HG03571 (cell line): ENCODE measurements around the gene MRPL12.
"Not testable (repeated sequence)": the region's sequence is repeated elsewhere in the genome, so short reads cannot be mapped to it uniquely, and the experiment has no call there.

Experiments
- ATAC-seq: cut with Tn5 transposase; IDR thresholded peaks from one replicate; pipeline ENCODE4 v1.9.1; 2021; ENCODE audit not compliant: unreplicated experiment

MRPL12 gene

DNA sequence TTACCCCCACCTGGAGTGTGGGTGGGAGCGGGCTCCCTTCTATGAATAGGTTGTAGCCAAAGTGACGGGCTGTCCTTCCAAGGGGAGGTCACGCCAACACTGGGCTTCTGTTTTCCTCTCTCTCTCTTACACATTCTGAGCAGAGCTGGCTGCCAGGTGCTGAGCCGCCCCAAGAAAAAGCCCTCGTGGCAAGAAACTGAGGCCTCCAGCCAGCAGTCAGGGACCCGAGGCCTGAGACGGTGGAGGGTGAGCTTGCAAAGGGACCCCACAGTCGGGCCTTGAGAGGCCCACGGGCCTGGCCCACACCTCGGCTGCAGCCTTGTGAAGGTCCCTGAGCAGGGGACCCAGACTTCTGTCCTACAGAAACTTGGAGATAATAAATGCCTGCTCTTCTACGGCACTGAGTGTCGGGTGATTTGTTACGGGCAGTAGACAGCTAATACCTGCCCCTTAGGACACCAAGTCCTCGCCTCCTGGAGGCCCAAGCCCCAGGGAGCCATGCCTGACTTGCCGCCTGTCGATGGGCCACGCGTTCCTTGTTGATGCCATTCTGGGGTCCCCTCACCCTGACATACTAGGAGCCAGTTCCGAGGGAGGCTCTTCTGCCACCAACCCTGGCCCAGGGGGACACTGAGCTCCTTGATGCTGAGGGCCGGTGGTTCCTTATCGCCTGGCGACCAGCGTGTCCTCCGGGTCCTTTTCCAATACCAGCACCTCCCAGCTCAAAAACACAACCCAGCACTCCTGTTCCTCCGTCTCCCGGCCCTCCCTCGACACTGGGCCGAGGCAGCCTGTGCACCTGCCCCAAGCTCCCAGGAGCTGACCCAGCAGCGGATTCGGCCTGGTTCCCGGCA, 35.0 kb downstream of the MRPL12 start:
- no peak for ATAC-seq

GRCh38 chr17:81738801-81739393, 35.7 kb downstream of the MRPL12 start:
- ATAC-seq = no peak

DNA sequence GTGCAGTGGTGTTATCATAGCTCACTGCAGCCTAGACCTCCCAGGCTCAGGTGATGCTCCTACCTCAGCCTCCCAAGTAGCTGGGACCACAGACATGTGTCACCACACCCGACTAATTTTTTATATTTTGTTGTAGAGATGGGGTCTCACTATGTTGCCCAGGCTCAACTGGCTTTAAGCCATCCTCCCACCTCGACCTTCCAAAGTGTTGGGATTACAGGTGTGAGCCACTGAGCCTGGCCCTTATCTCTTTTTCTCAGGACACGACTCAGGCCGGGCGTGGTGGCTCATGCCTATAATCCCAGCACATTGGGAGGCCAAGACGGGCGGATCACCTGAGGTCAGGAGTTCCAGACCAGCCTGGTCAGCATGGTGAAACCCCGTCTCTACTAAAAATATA, 36.4 kb downstream of the MRPL12 start:
- not testable (repeated sequence) for ATAC-seq

DNA sequence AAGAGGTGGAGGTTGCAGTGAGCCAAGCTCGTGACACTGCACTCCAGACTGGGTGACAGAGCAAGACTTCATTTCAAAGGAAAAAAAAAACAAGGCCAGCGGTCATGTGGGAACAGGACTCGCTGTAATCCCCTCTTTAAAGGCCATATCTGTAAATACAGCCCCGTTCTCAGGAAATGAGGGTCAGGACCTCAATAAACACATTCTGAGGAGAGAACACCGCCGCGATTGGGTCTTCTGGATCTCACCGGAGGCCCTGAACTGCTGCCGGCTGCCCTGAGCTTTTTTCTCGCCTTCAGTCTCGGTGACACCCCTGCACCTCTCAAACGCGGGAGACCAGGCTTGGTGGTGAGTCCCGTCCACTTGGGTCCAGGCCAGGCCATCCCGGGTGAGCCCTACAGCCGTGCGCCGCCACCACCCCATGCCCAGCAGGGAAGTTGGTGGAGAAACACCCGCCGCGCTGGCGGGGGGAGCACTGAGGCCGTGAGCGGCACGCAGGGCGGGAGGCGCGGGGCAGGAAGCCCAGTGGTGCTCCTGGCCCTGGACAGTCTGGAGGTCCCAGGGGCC, 37.3 kb downstream of the MRPL12 start:
- no peak for ATAC-seq

DNA sequence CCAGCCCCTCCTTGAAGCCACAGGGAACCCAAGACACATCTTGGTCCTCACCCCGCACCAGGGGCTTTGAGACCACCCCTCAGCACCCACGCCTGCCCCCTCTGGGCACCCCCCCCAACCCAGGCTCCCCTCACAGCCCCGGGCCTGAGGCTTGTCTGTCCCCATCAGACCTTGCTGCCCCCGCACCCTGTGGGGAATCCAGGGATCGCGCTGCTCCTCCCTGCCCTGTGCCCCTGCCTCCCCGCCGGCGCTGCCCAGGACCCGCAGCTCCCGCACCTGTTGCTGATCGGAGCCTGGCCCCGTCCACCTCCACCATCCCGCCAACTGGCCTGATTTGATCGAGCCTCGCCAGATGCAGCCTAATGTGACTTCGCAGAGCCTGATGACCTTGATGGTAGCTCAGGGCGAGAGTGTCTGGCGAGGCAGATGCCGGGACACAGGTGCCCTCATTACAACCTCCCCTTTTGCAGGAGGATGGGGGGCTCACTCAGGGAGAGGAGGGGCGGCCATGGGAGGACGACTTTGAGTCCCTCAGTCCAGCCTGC, 38.0 kb downstream of the MRPL12 start:
- no peak for ATAC-seq

GRCh38 chr17:81741594-81742452, 38.7 kb downstream of the MRPL12 start:
- ATAC-seq = no peak
